ENCODE results near the gene ADA. TPM values are rescaled to one million over a fixed set of nuclear protein-coding genes. Genes with fewer than 3 reads are reported as not detected.

The ADA gene
- total RNA-seq, 2 donors from 2014 or later = 6.3 to 16.7 TPM

DNA sequence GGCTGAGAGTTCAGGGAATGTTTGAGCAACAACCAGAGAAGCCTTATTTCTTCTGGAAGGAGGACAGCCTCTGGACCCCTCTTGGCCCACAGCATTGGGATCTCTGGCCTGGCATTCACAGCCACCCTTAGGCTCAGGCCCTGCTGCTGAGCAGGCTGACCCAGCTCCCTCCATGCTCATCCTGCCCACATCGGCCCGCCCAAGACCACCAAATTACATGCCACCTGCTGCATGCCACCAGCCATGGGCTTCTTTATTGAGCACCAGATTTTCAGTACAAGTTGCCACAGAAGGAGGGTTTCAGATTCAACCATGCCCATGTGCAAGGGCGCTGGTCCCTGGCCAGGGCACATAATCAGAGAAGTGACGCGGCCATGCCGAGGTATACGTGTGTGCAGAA lies 32.2 kb downstream of the ADA start:
- no peak for DNase-seq (ENCODE audit: low spot score)
- Histone ChIP-seq H3K9me3 (no peaks in the 10 kb centered on the region), H3K4me3 (no peak overlapping the region), H3K27ac (no peak overlapping the region), H3K36me3 (peaks cover 63% of the 10 kb centered on the region), H3K4me1 (peaks cover 0 to 43% of the 10 kb centered on the region in 2 donors), H3K27me3 (no peaks in the 10 kb centered on the region)
- TF ChIP-seq, protein P1, sequence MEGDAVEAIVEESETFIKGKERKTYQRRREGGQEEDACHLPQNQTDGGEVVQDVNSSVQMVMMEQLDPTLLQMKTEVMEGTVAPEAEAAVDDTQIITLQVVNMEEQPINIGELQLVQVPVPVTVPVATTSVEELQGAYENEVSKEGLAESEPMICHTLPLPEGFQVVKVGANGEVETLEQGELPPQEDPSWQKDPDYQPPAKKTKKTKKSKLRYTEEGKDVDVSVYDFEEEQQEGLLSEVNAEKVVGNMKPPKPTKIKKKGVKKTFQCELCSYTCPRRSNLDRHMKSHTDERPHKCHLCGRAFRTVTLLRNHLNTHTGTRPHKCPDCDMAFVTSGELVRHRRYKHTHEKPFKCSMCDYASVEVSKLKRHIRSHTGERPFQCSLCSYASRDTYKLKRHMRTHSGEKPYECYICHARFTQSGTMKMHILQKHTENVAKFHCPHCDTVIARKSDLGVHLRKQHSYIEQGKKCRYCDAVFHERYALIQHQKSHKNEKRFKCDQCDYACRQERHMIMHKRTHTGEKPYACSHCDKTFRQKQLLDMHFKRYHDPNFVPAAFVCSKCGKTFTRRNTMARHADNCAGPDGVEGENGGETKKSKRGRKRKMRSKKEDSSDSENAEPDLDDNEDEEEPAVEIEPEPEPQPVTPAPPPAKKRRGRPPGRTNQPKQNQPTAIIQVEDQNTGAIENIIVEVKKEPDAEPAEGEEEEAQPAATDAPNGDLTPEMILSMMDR (IDR thresholded peaks at IDR 0.05) = no peak

DNA sequence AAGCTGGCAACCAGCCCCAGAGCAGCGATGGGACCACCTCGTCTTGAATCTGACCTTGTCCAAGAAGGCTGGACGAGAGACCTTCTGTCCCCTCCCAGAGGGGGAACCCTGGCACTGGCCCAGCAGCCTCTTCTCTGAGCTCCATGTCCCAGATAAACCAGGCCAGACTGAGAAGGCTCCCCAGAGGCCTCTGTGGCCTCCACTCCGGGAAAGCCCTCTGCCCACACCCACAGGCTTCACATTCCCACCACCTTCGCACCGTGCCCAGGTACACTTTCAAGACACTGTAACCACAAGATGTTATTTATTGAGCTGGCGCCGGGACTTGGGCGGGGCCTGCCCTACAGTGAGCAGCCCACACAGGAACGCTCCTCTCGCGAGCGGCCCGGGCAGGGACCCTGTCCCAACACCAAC lies 33.2 kb downstream of the ADA start:
- H3K4me1 ChIP-seq = peaks cover 0 to 46% of the 10 kb centered on the region in 2 donors
- H3K27ac ChIP-seq = peak overlapping the region in 1 of 2 donors; percentile 19

DNA sequence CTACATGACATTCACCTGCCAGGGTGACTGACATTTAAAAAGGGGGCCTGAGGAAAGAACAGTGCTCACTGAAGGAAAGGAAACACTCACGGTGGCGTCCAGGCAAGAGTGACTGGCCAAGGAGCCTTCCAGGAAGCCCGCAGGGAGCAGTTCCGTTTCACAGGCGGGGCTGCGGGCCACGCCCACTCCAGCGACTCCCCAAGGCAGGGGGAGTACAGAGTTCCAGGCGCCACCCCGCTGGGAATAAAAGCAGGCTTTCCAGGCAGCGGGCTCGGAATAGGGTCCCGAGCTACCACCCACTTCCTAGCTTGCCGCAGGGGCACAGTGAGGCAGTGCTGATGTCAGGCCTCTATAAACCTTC lies 34.9 kb downstream of the ADA start:
- H3K27me3 ChIP-seq = no peaks in the 10 kb centered on the region
- no peak for DNase-seq (ENCODE audit: low spot score)
- H3K27ac ChIP-seq = peak overlapping the region; percentile 68 to 75
- H3K4me3 ChIP-seq = no peak overlapping the region
- H3K4me1 ChIP-seq = peaks cover 0 to 46% of the 10 kb centered on the region in 2 donors
- TF ChIP-seq, protein P1 (IDR thresholded peaks at IDR 0.05) = no peak
- H3K9me3 ChIP-seq = no peaks in the 10 kb centered on the region
- peaks cover 75% of the 10 kb centered on the region for H3K36me3 ChIP-seq

More for the DNA sequence above, 33.2 kb downstream of the ADA start:
- TF ChIP-seq, protein P1 (IDR thresholded peaks at IDR 0.05) = no peak
- Histone ChIP-seq H3K4me3 (no peak overlapping the region), H3K36me3 (peaks cover 73% of the 10 kb centered on the region), H3K9me3 (no peaks in the 10 kb centered on the region), H3K27me3 (no peaks in the 10 kb centered on the region)
- DNase-seq (ENCODE audit: low spot score) = no peak

DNA sequence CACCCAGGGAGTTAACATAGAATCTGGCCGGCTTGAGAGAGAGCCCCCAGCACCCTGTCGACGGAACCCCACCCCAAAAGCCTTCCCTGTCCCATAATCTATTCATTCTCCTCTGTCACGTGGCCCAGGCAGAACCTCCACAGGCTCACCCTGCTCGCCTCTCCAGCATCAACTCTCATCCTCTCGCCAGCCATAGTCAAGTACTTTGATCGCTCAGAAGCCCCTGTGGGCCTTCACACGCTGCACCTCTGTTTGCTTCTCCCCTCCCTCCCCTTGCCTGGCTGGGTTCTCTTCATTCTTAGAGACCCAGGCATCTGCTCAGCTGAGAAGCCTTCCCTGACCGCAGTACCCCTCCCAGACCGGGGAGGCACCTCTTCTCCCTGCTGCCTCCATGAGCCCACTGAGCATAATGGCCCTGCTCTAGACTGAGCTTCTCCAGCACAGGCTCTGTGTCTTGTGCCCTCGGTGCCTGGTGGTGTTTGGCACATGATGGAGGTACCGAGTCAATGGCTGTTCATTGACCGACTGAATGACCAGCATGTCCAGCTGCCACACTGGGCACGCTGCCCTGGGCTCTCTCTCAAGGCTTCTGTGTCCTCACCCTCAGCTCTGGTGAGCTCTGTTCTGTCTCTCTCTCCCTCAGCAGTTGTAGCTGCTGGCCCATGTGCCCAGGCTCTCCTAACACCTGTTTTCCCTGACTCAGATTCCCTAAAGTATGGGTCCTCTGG lies 35.5 kb downstream of the ADA start:
- peaks cover 0 to 49% of the 10 kb centered on the region in 2 donors for H3K4me1 ChIP-seq

DNA sequence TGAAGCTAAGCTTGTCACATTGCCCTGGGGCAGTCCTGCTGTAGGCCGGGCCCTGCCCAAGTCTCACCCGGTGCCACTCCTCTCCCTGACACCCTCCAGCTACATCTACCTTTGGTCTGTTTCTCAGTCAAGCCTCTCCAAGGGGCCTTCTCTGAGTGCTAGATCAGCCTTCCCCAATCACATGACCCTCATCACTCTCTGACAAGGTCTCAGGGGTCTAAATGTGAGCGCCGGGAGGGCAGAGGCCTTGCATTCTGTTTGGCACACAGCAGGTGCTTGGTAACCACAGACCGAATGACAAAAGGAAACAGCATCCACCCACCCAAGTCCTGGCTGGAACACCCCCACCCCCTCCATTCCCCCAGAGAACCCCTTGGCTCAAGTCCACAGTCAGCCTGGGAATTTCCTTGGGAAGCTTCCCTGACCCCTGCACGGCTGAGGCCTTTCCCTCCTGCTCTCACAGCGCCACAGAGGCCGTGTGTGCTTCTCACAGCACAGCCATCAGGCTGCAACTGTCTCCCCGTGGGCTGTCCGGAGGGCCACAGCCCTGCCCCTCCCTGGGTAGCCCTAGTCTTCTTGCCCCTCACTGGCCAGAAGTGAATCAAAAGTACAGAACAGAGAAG lies 36.2 kb downstream of the ADA start:
- no peak overlapping the region for H3K4me3 ChIP-seq
- H3K36me3 ChIP-seq = peaks cover 68% of the 10 kb centered on the region
- TF ChIP-seq, protein P1 (IDR thresholded peaks at IDR 0.05) = no peak
- H3K9me3 ChIP-seq = no peaks in the 10 kb centered on the region
- DNase-seq (ENCODE audit: low spot score) = no peak
- H3K27me3 ChIP-seq = no peaks in the 10 kb centered on the region
- peaks cover 0 to 56% of the 10 kb centered on the region in 2 donors for H3K4me1 ChIP-seq
- peak overlapping the region; percentile 68 to 75 for H3K27ac ChIP-seq

More for the DNA sequence above, 35.5 kb downstream of the ADA start:
- Histone ChIP-seq H3K4me3 (no peak overlapping the region), H3K27me3 (no peaks in the 10 kb centered on the region), H3K36me3 (peaks cover 75% of the 10 kb centered on the region), H3K9me3 (no peaks in the 10 kb centered on the region), H3K27ac (peak overlapping the region; percentile 68 to 75)
- no peak for DNase-seq (ENCODE audit: low spot score)
- TF ChIP-seq, protein P1 (IDR thresholded peaks at IDR 0.05) = no peak
